AG09309 (cell line): Measurements from ENCODE around the gene ATP8A2.

Source experiments
- DNase-seq: peaks from one replicate; pipeline ENCODE4 v3.0.0-alpha.2; 2010; ENCODE audit warnings: low read depth
- H3K4me3 ChIP-seq: 2 replicates; pipeline ENCODE4 v1.5.1; 2011; ENCODE audit warnings: mild to moderate bottlenecking, low read depth, low read length, moderate library complexity; ENCODE audit not compliant: control insufficient read depth
- TF ChIP-seq, protein P1 (sequence below): IDR thresholded peaks from 2 replicates; pipeline ENCODE4 v1.5.1; 2011; ENCODE audit warnings: mild to moderate bottlenecking, low read depth, low read length, inconsistent platforms; ENCODE audit not compliant: insufficient read depth, control insufficient read depth; ENCODE audit errors: missing control alignments

The ATP8A2 gene

GRCh38 chr13:25490236-25490635, 118.5 kb downstream of the ATP8A2 start:
- no peak for DNase-seq
- H3K4me3 ChIP-seq, result no peak overlapping the region
- TF ChIP-seq, protein P1, sequence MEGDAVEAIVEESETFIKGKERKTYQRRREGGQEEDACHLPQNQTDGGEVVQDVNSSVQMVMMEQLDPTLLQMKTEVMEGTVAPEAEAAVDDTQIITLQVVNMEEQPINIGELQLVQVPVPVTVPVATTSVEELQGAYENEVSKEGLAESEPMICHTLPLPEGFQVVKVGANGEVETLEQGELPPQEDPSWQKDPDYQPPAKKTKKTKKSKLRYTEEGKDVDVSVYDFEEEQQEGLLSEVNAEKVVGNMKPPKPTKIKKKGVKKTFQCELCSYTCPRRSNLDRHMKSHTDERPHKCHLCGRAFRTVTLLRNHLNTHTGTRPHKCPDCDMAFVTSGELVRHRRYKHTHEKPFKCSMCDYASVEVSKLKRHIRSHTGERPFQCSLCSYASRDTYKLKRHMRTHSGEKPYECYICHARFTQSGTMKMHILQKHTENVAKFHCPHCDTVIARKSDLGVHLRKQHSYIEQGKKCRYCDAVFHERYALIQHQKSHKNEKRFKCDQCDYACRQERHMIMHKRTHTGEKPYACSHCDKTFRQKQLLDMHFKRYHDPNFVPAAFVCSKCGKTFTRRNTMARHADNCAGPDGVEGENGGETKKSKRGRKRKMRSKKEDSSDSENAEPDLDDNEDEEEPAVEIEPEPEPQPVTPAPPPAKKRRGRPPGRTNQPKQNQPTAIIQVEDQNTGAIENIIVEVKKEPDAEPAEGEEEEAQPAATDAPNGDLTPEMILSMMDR, result no peak

DNA sequence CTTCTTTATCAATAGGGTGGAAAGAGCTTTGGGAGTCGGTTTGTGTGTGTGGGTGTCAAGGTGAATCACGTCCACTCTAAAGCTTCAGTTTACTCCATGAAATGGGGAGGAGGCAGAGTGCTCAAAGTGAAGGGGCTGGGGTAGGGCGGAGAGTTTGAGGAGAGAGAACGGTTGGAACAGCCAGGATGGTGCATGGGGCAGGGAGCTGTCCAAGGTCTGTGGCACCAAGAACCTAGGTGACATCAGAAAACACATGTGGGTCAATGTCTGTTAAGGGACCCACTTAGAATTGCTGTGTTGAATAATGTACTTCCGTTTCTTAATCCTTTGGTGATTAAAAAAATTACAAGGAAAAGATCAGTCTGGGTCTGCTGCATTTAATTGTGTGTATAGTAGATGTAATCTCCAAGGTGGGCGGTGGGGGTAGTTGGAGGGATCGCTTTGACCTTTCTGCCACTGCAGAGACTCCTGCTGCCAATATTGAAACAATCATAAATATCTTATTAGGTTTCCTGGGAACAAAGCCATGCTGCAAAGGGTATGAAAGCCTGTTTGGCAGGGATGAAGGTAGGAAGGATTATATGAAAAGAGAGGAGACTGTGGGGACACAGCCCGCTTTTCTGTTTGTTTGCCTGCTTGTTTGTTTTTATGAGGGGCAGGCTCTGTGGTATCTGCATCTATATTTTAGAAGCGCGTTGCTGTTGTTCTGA, 122.3 kb downstream of the ATP8A2 start:
- TF ChIP-seq, protein P1, result no peak
- no peak overlapping the region for H3K4me3 ChIP-seq
- no peak for DNase-seq

DNA sequence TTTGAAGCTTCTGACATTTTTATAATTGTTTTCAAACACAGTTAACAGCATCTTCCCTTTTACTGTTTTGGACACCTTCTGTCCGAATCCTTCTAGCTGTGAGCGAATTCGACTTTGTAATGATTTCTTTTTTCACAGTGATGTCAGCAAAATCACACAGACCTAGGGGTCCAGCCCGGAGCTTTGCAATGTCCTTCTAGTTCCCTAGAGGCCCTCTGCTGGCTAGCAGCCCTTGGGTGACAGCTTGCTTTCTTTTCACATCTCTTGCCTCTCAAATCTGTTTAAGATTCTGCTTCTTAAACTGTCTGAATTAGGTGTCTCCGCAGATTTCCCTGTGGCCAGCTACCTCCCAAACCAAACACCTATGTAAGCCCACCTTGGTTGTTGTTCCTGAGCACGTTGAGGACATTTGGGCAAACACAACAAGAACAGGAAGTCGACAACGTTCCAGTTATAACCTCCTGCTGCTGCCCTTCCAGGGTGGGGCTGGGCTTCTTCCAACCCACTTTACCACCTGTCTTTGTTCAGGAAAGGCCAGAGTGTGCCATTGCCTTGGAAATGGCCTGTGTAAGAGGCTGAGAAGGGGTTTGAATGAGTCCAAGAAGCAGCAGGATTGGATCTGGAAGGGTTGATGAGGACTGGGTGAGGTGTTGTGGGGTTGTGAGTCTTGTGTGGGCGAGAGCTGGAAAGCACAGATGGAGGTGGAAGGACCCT, 123.1 kb downstream of the ATP8A2 start:
- no peak overlapping the region for H3K4me3 ChIP-seq
- TF ChIP-seq, protein P1, result no peak
- DNase-seq, result no peak

GRCh38 chr13:25501231-25501630, 129.5 kb downstream of the ATP8A2 start:
- TF ChIP-seq, protein P1, result no peak
- H3K4me3 ChIP-seq, result no peak overlapping the region
- no peak for DNase-seq

DNA sequence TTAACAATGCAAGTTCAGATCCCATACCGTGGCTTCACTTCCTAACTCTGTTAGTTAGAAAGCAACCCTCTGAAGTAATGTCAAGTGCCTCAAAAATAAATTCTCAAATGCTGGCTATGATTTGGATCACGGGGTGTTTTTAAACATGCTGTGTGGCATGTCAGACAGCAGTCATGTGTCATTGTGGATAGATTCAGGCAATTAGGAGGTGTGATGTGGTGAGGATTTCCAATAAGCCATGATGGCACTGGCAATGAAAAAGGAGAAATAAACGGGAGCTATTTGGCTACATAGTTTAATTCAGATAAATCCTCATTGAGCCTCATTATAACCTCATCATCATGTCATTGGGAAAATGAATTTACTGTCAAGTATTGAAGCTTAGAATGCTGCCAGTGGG, 130.3 kb downstream of the ATP8A2 start:
- no peak overlapping the region for H3K4me3 ChIP-seq
- no peak for DNase-seq
- TF ChIP-seq, protein P1, result no peak

- TF ChIP-seq, protein P1, result no peak
- no peak for DNase-seq
- H3K4me3 ChIP-seq, result no peak overlapping the region
Observed at GRCh38 chr13:25502551-25502950, 130.8 kb downstream of the ATP8A2 start.
